MM.1S (cell line): ENCODE results near the gene MORC4.

Source experiments
- DNase-seq: peaks from one replicate; pipeline ENCODE4 v3.0.0-alpha.2; 2015
- H2AFZ ChIP-seq: fragments of 300-600 bp; sonication (generic); 2 replicates; pipeline ENCODE4 v1.6.0; 2016; ENCODE audit warnings: antibody characterized with exemption, low read length
- H3F3A ChIP-seq: fragments of 300-600 bp; sonication (generic); 2 replicates; pipeline ENCODE4 v1.6.1; 2016; ENCODE audit warnings: mild to moderate bottlenecking, antibody characterized with exemption, low read length, moderate library complexity, mixed read lengths; ENCODE audit not compliant: insufficient read depth
- H3K27ac ChIP-seq: fragments of 300-600 bp; sonication (generic); 2 replicates; pipeline ENCODE4 v1.5.1; 2016; ENCODE audit warnings: mild to moderate bottlenecking, low read length
- H3K27me3 ChIP-seq: fragments of 300-600 bp; sonication (generic); replicated peaks from 2 replicates; pipeline ENCODE4 v1.6.0; 2016; ENCODE audit warnings: low read length; ENCODE audit not compliant: insufficient read depth
- H3K36me3 ChIP-seq: fragments of 300-600 bp; sonication (generic); replicated peaks from 2 replicates; pipeline ENCODE4 v1.6.1; 2016; ENCODE audit warnings: mild to moderate bottlenecking, low read length, mixed read lengths; ENCODE audit not compliant: insufficient read depth
- H3K4me1 ChIP-seq: fragments of 300-600 bp; sonication (generic); 2 replicates; pipeline ENCODE4 v1.6.1; 2016; ENCODE audit warnings: low read length, mixed read lengths
- H3K4me2 ChIP-seq: fragments of 300-600 bp; sonication (generic); 2 replicates; pipeline ENCODE4 v1.6.0; 2016; ENCODE audit warnings: low read depth, low read length
- H3K4me3 ChIP-seq: fragments of 300-600 bp; sonication (generic); 2 replicates; pipeline ENCODE4 v1.5.1; 2016; ENCODE audit warnings: low read length, mixed read lengths
- H3K79me2 ChIP-seq: fragments of 300-600 bp; sonication (generic); 2 replicates; pipeline ENCODE4 v1.6.1; 2016; ENCODE audit warnings: mixed run types, low read length, mixed read lengths
- H3K9ac ChIP-seq: fragments of 300-600 bp; sonication (generic); 2 replicates; pipeline ENCODE4 v1.6.1; 2016; ENCODE audit warnings: low read length, mixed read lengths
- H3K9me2 ChIP-seq: fragments of 300-600 bp; sonication (generic); replicated peaks from 2 replicates; pipeline ENCODE4 v1.6.1; 2016; ENCODE audit warnings: mild to moderate bottlenecking, low read length, mixed read lengths; ENCODE audit not compliant: insufficient read depth
- H3K9me3 ChIP-seq: fragments of 300-600 bp; sonication (generic); replicated peaks from 2 replicates; pipeline ENCODE4 v1.6.1; 2016; ENCODE audit warnings: mild to moderate bottlenecking, low read length, mixed read lengths; ENCODE audit not compliant: insufficient read depth
- H4K20me1 ChIP-seq: fragments of 300-600 bp; sonication (generic); 2 replicates; pipeline ENCODE4 v1.6.1; 2016; ENCODE audit warnings: mild to moderate bottlenecking, low read length, moderate library complexity, mixed read lengths; ENCODE audit not compliant: insufficient read depth
- EZH2 ChIP-seq: fragments of 300-600 bp; sonication (generic); optimal IDR thresholded peaks from 2 replicates; pipeline ENCODE3; 2017; ENCODE audit warnings: low read depth, mild to moderate bottlenecking, antibody characterized with exemption, low read length, mixed read lengths
- EZH2phosphoT487 ChIP-seq: fragments of 300-600 bp; sonication (generic); IDR thresholded peaks from 2 replicates; pipeline ENCODE4 v1.6.1; 2018; ENCODE audit warnings: antibody characterized with exemption, low read length
- TF ChIP-seq, protein P1 (sequence below): fragments of 300-600 bp; sonication (generic); IDR thresholded peaks from 2 replicates; pipeline ENCODE4 v1.5.1; 2016; ENCODE audit warnings: antibody characterized with exemption, low read length, mixed read lengths

The MORC4 gene

GRCh38 chrX:106902684-106903083 lies 97.3 kb downstream of the MORC4 start:
- H3K4me2 ChIP-seq = no peak overlapping the region
- H3K9me3 ChIP-seq = no peaks in the 10 kb centered on the region
- no peaks in the 10 kb centered on the region for H3K79me2 ChIP-seq
- no peaks in the 10 kb centered on the region for H3K4me1 ChIP-seq
- H3K9me2 ChIP-seq = no peaks in the 10 kb centered on the region
- H3K9ac ChIP-seq = no peak overlapping the region
- H3F3A ChIP-seq = no peaks in the 10 kb centered on the region
- H2AFZ ChIP-seq = no peak overlapping the region
- no peaks in the 10 kb centered on the region for H4K20me1 ChIP-seq
- H3K36me3 ChIP-seq = no peaks in the 10 kb centered on the region
- no peak overlapping the region for H3K27ac ChIP-seq
- TF ChIP-seq, protein P1, sequence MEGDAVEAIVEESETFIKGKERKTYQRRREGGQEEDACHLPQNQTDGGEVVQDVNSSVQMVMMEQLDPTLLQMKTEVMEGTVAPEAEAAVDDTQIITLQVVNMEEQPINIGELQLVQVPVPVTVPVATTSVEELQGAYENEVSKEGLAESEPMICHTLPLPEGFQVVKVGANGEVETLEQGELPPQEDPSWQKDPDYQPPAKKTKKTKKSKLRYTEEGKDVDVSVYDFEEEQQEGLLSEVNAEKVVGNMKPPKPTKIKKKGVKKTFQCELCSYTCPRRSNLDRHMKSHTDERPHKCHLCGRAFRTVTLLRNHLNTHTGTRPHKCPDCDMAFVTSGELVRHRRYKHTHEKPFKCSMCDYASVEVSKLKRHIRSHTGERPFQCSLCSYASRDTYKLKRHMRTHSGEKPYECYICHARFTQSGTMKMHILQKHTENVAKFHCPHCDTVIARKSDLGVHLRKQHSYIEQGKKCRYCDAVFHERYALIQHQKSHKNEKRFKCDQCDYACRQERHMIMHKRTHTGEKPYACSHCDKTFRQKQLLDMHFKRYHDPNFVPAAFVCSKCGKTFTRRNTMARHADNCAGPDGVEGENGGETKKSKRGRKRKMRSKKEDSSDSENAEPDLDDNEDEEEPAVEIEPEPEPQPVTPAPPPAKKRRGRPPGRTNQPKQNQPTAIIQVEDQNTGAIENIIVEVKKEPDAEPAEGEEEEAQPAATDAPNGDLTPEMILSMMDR = no peak
- no peak for TF ChIP-seq EZH2phosphoT487
- TF ChIP-seq EZH2 = no peak
- no peak for DNase-seq
- H3K27me3 ChIP-seq = no peaks in the 10 kb centered on the region
- no peak overlapping the region for H3K4me3 ChIP-seq

DNA sequence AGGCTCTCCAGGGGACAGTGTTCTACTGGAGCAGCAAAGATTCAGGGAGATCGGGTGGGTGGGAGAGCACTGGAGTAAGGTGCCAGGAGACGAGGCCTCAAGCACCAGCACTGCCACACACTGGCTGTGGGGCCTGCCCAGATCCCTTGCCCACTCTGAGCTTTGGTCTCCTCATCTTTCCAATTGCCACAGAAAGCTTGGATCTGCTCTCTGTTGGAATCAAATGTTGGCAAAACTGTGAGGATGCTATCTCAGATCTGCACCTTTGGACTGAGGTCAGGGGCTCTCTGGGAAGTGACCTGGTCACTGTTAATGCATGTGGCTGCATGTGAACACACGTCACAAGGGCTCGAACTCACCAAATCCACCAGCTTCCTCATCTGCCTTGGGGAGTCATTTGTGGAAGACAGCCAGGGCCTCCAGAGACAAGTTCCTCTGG lies 98.2 kb downstream of the MORC4 start:
- H3K9me3 ChIP-seq = no peaks in the 10 kb centered on the region
- TF ChIP-seq EZH2 (no peak), EZH2phosphoT487 (no peak)
- TF ChIP-seq, protein P1 = no peak
- H3K79me2 ChIP-seq = no peaks in the 10 kb centered on the region
- no peaks in the 10 kb centered on the region for H3K4me1 ChIP-seq
- no peaks in the 10 kb centered on the region for H3K36me3 ChIP-seq
- H4K20me1 ChIP-seq = no peaks in the 10 kb centered on the region
- no peak overlapping the region for H3K27ac ChIP-seq
- DNase-seq = no peak
- H3K27me3 ChIP-seq = no peaks in the 10 kb centered on the region
- H3F3A ChIP-seq = no peaks in the 10 kb centered on the region
- no peak overlapping the region for H2AFZ ChIP-seq
- H3K9me2 ChIP-seq = no peaks in the 10 kb centered on the region
- no peak overlapping the region for H3K9ac ChIP-seq
- H3K4me2 ChIP-seq = no peak overlapping the region
- H3K4me3 ChIP-seq = no peak overlapping the region

DNA sequence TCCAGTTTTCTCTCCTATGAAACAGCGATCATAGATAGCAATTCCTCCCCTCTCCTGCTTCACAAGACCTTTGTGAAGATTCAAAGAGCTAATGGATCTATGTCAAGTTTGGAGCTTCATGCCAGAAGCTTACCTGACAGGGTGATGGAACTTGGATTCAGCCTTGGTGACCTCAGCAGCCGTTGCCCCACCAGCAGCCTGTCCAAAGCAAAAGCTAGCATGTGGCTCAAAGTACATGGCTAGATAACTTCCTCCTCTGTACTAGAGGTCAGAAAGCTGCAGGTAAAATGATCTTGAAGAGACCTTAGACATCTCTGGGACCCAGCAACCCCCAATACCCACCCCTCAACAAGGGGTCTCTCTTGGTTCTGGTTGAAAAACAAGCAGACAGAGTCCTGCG lies 98.7 kb downstream of the MORC4 start:
- Histone ChIP-seq H3F3A (no peaks in the 10 kb centered on the region), H2AFZ (no peak overlapping the region), H3K79me2 (no peaks in the 10 kb centered on the region), H3K9me2 (no peaks in the 10 kb centered on the region), H3K4me1 (no peaks in the 10 kb centered on the region), H4K20me1 (no peaks in the 10 kb centered on the region), H3K27ac (no peak overlapping the region), H3K9ac (no peak overlapping the region), H3K9me3 (no peaks in the 10 kb centered on the region), H3K36me3 (no peaks in the 10 kb centered on the region), H3K4me3 (no peak overlapping the region), H3K27me3 (no peaks in the 10 kb centered on the region), H3K4me2 (no peak overlapping the region)
- no peak for TF ChIP-seq EZH2
- TF ChIP-seq EZH2phosphoT487 = no peak
- TF ChIP-seq, protein P1 = no peak
- no peak for DNase-seq
